Calu3 (cell line): ENCODE measurements around the gene ZMYND15. TPM values are rescaled to one million over a fixed set of nuclear protein-coding genes. Genes with fewer than 3 reads are reported as not detected.

Experiments
- BruUV-seq: library from RNA; stranded (reverse); fragments of 400-500 nt; replicated peaks from 2 replicates; lab custom pipeline; 2021; lab: Mats Ljungman, UMichigan
- CTCF ChIA-PET: fragments of 300-600 bp; sonication (Branson Sonifier 250); formaldehyde crosslinking; loops from one replicate; lab custom pipeline; 2022; ENCODE audit warnings: antibody characterized with exemption; lab: Charles Lee
- DNase-seq: peaks from one replicate; pipeline ENCODE4 v3.0.0; 2022
- H3K27ac Mint-ChIP-seq: one replicate; pipeline ENCODE4 v1.8.0; 2022; ENCODE audit warnings: mixed read lengths; ENCODE audit not compliant: unreplicated experiment
- H3K27me3 Mint-ChIP-seq: one replicate; pipeline ENCODE4 v1.8.0; 2022; ENCODE audit warnings: mixed read lengths; ENCODE audit not compliant: unreplicated experiment
- H3K36me3 Mint-ChIP-seq: one replicate; pipeline ENCODE4 v1.8.0; 2022; ENCODE audit warnings: mild to moderate bottlenecking, moderate library complexity, mixed read lengths; ENCODE audit not compliant: insufficient read depth, unreplicated experiment
- H3K4me1 Mint-ChIP-seq: one replicate; pipeline ENCODE4 v1.8.0; 2022; ENCODE audit warnings: mild to moderate bottlenecking, low read depth, mixed read lengths; ENCODE audit not compliant: unreplicated experiment
- H3K4me3 Mint-ChIP-seq: one replicate; pipeline ENCODE4 v1.8.0; 2022; ENCODE audit warnings: mild to moderate bottlenecking, low read depth, moderate library complexity, mixed read lengths; ENCODE audit not compliant: unreplicated experiment
- H3K9me3 Mint-ChIP-seq: one replicate; pipeline ENCODE4 v1.8.0; 2022; ENCODE audit warnings: low read depth, mixed read lengths; ENCODE audit not compliant: unreplicated experiment
- CTCF ChIP-seq: fragments of 200-600 bp; IDR thresholded peaks from one replicate; pipeline ENCODE4 v1.8.0; 2022; ENCODE audit warnings: antibody characterized with exemption; ENCODE audit not compliant: unreplicated experiment
- intact Hi-C: fragments of 100-400 bp; cut with micrococcal nuclease; formaldehyde crosslinking; loops from one replicate; pipeline ENCODE4 v1.10.0; 2022; ENCODE audit not compliant: unreplicated experiment
- total RNA-seq: library from RNA; stranded (reverse); gene quantifications from 2 replicates; pipeline ENCODE4 v1.2.3, GENCODE V29; 2022

The ZMYND15 gene
- total RNA-seq, 1 experiment from 2014 or later: 2.2 TPM

- CTCF ChIA-PET: interaction anchor here (0.6 kb wide), 1 partner anchor 56 kb away, joined by 6 read pairs; no protein-coding TSS in a partner anchor
- no peak for TF ChIP-seq CTCF
- Mint-ChIP-seq H3K4me1 (no peaks in the 10 kb centered on the region), H3K27me3 (peaks cover 25% of the 10 kb centered on the region), H3K9me3 (no peaks in the 10 kb centered on the region), H3K27ac (no peak overlapping the region), H3K36me3 (no peaks in the 10 kb centered on the region), H3K4me3 (no peak overlapping the region)
- intact Hi-C loops: no loop called here
- DNase-seq: no peak
- BruUV-seq: no TSS peak
Measured at GRCh38 chr17:4747847-4748246, 8.2 kb downstream of the ZMYND15 start.

GRCh38 chr17:4748686-4749085 is 9.1 kb downstream of the ZMYND15 start:
- H3K27me3 Mint-ChIP-seq: peaks cover 30% of the 10 kb centered on the region
- no TSS peak for BruUV-seq
- H3K9me3 Mint-ChIP-seq: no peaks in the 10 kb centered on the region
- no peak overlapping the region for H3K4me3 Mint-ChIP-seq
- intact Hi-C loops: no loop called here
- CTCF ChIA-PET: no interaction called here
- H3K36me3 Mint-ChIP-seq: no peaks in the 10 kb centered on the region
- TF ChIP-seq CTCF: no peak
- no peak overlapping the region for H3K27ac Mint-ChIP-seq
- no peaks in the 10 kb centered on the region for H3K4me1 Mint-ChIP-seq
- no peak for DNase-seq

- no peaks in the 10 kb centered on the region for H3K9me3 Mint-ChIP-seq
- H3K4me3 Mint-ChIP-seq: no peak overlapping the region
- peaks cover 49% of the 10 kb centered on the region for H3K27me3 Mint-ChIP-seq
- DNase-seq: no peak
- no peak for TF ChIP-seq CTCF
- CTCF ChIA-PET: interaction anchor here (0.7 kb wide), 1 partner anchor 97 kb away, joined by 4 read pairs; no protein-coding TSS in a partner anchor
- BruUV-seq: no TSS peak
- intact Hi-C loops: no loop called here
- H3K27ac Mint-ChIP-seq: no peak overlapping the region
- H3K4me1 Mint-ChIP-seq: no peaks in the 10 kb centered on the region
- H3K36me3 Mint-ChIP-seq: no peaks in the 10 kb centered on the region
Measured at GRCh38 chr17:4750606-4751005, 11.0 kb downstream of the ZMYND15 start.

- H3K4me1 Mint-ChIP-seq: no peaks in the 10 kb centered on the region
- no TSS peak for BruUV-seq
- TF ChIP-seq CTCF: no peak
- H3K27me3 Mint-ChIP-seq: peaks cover 52% of the 10 kb centered on the region
- no peak overlapping the region for H3K4me3 Mint-ChIP-seq
- intact Hi-C loops: no loop called here
- no peaks in the 10 kb centered on the region for H3K36me3 Mint-ChIP-seq
- CTCF ChIA-PET: no interaction called here
- H3K27ac Mint-ChIP-seq: no peak overlapping the region
- DNase-seq: no peak
- no peaks in the 10 kb centered on the region for H3K9me3 Mint-ChIP-seq
Measured at GRCh38 chr17:4751932-4752331, 12.3 kb downstream of the ZMYND15 start.
